ENCODE results near the gene KRT3.

GRCh38 chr12:52795694-52796428 is at the start of gene KRT3:
- TF ChIP-seq CTCF (IDR thresholded peaks at IDR 0.05): no peak
- no peak for TF ChIP-seq POLR2AphosphoS5 (IDR thresholded peaks at IDR 0.05; ENCODE audit: low read depth, low read length)
- TF ChIP-seq TCF7L2 (IDR thresholded peaks at IDR 0.05; ENCODE audit: low read depth, low read length): no peak
- TF ChIP-seq REST (IDR thresholded peaks at IDR 0.05; ENCODE audit: insufficient read depth in 1 of 2, low read depth in 2 of 2, low read length in 1 of 2): no peak

All from Panc1 (cell line).